CD4-positive, alpha-beta T cell (primary cell): ENCODE data around the gene ANKRD13A. TPM values are rescaled to one million over a fixed set of nuclear protein-coding genes. Genes with fewer than 3 reads are reported as not detected.
A peak's percentile ranks its signal among the peaks of the same experiment; 100 is the strongest.

Source experiments
- ATAC-seq: fragments of 200-7000 bp; cut with Tn5 transposase; one replicate; pipeline ENCODE4 v1.10.0; 2022; ENCODE audit warnings: mild to moderate bottlenecking; ENCODE audit not compliant: poor library complexity
- CTCF ChIA-PET: fragments of 350-600 bp; sonication (Branson Sonifier 250); formaldehyde crosslinking; loops from one replicate; lab custom pipeline; 2021; ENCODE audit warnings: antibody characterized with exemption, inconsistent platforms; lab: Charles Lee
- POLR2A ChIA-PET: fragments of 350-600 bp; sonication (Branson Sonifier 250); formaldehyde crosslinking; loops from one replicate; lab custom pipeline; 2021; ENCODE audit warnings: antibody characterized with exemption, inconsistent platforms; lab: Charles Lee
- DNase-seq, 14 experiments: peaks; one replicate each; pipeline ENCODE4 v3.0.0-alpha.2; 2013 to 2020; ENCODE audit warnings: mixed read lengths in 2 of 14
- H3K27ac ChIP-seq, 2 donors: one replicate each; pipeline versions ENCODE4 v1.5.1 to v1.7.0; 2013; ENCODE audit warnings: low read length in 2 of 2, low read depth in 1 of 2, mild to moderate bottlenecking in 1 of 2
- H3K27me3 ChIP-seq, 2 experiments: 1 replicate in 1 of 2; 2 replicates in 1 of 2; pipeline versions ENCODE4 v1.6.1 to v1.7.0; 2013; ENCODE audit warnings: low read length in 2 of 2, control low read depth in 1 of 2, mild to moderate bottlenecking in 1 of 2, moderate library complexity in 1 of 2; ENCODE audit not compliant: insufficient read depth in 2 of 2, control insufficient read depth in 1 of 2
- H3K36me3 ChIP-seq: one replicate; pipeline ENCODE4 v1.6.1; 2013; ENCODE audit warnings: low read length, control low read depth; ENCODE audit not compliant: insufficient read depth
- H3K4me1 ChIP-seq: one replicate; pipeline ENCODE4 v1.6.1; 2013; ENCODE audit warnings: low read length, control low read depth; ENCODE audit not compliant: insufficient read depth
- H3K4me3 ChIP-seq: one replicate; pipeline ENCODE4 v1.5.1; 2013; ENCODE audit warnings: mild to moderate bottlenecking, low read length, moderate library complexity
- H3K9me3 ChIP-seq, 2 experiments: 1 replicate in 1 of 2; 2 replicates in 1 of 2; pipeline versions ENCODE4 v1.6.1 to v1.7.0; 2013; ENCODE audit warnings: low read length in 2 of 2, mild to moderate bottlenecking in 2 of 2, control low read depth in 1 of 2, moderate library complexity in 1 of 2; ENCODE audit not compliant: control insufficient read depth in 1 of 2, insufficient read depth in 1 of 2
- H3K27ac Mint-ChIP-seq: one replicate; pipeline ENCODE4 v1.8.0; 2020; ENCODE audit warnings: mixed read lengths
- H3K27me3 Mint-ChIP-seq: one replicate; pipeline ENCODE4 v1.8.0; 2021; ENCODE audit warnings: mixed read lengths
- H3K36me3 Mint-ChIP-seq: one replicate; pipeline ENCODE4 v1.8.0; 2021; ENCODE audit warnings: low read depth, mixed read lengths
- H3K4me1 Mint-ChIP-seq: one replicate; pipeline ENCODE4 v1.8.0; 2021; ENCODE audit warnings: low read depth, mixed read lengths
- H3K4me3 Mint-ChIP-seq: one replicate; pipeline ENCODE4 v1.8.0; 2020; ENCODE audit warnings: mild to moderate bottlenecking, mixed read lengths
- H3K9me3 Mint-ChIP-seq: one replicate; pipeline ENCODE4 v1.8.0; 2020; ENCODE audit warnings: mixed read lengths
- intact Hi-C, 2 experiments: fragments of 100-400 bp; cut with DNase I in 1 of 2; cut with micrococcal nuclease in 1 of 2; formaldehyde crosslinking; loops; one replicate each; pipeline versions ENCODE4 v1.15.1 to v1.9.0; 2023 to 2025; cut with DNase I, micrococcal nuclease
- total RNA-seq, 174 experiments: library from RNA in 2 of 174; stranded (reverse) in 2 of 174; gene quantifications; one replicate each; pipeline ENCODE4 v1.2.3 and lab custom pipeline; 2021 to 2026
- TF ChIP-seq, protein P1 (sequence below): fragments of 200-600 bp; IDR thresholded peaks from one replicate; pipeline ENCODE4 v1.8.0; 2022; ENCODE audit warnings: antibody characterized with exemption, mild to moderate bottlenecking

The ANKRD13A gene
- total RNA-seq, 2 experiments from 2014 or later: 51.6 to 52.3 TPM

DNA sequence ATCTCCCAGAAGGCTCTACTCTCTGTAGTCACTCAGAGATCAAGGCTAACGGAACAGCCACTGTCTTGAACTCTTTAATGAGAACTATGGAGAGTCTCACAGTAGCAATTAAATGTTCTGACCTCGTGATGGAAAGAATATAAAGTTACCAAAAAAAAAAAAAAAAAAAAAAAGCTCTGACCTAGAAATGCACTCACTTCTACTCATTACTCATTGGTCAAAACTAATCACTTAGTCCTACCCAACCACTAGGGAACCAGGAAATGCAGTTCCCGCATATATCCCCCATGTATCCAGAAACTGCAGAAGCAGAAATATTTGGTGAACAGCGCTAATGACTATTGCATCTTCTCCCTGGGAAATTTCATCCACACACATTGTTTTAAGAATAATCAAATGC lies 78.6 kb downstream of the ANKRD13A start:
- TF ChIP-seq, protein P1, sequence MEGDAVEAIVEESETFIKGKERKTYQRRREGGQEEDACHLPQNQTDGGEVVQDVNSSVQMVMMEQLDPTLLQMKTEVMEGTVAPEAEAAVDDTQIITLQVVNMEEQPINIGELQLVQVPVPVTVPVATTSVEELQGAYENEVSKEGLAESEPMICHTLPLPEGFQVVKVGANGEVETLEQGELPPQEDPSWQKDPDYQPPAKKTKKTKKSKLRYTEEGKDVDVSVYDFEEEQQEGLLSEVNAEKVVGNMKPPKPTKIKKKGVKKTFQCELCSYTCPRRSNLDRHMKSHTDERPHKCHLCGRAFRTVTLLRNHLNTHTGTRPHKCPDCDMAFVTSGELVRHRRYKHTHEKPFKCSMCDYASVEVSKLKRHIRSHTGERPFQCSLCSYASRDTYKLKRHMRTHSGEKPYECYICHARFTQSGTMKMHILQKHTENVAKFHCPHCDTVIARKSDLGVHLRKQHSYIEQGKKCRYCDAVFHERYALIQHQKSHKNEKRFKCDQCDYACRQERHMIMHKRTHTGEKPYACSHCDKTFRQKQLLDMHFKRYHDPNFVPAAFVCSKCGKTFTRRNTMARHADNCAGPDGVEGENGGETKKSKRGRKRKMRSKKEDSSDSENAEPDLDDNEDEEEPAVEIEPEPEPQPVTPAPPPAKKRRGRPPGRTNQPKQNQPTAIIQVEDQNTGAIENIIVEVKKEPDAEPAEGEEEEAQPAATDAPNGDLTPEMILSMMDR: no peak
- CTCF ChIA-PET: interaction anchor here (0.6 kb wide), 1 partner anchor 13 kb away, joined by 3 read pairs; no protein-coding TSS in a partner anchor
- intact Hi-C loops: loop anchor here in 1 of 2 experiments (2.0 kb wide), 1 partner anchor 27 kb away; no protein-coding TSS in a partner anchor
- POLR2A ChIA-PET: no interaction called here
- Mint-ChIP-seq H3K4me1 (peaks cover 37% of the 10 kb centered on the region), H3K4me3 (no peak overlapping the region), H3K27me3 (no peaks in the 10 kb centered on the region), H3K9me3 (peaks cover 3% of the 10 kb centered on the region), H3K27ac (no peak overlapping the region), H3K36me3 (no peaks in the 10 kb centered on the region)
- ATAC-seq (no peak), DNase-seq (no peak)
- no peaks in the 10 kb centered on the region for H3K27me3 ChIP-seq
- H3K4me1 ChIP-seq: peaks cover 40% of the 10 kb centered on the region
- no peak overlapping the region for H3K27ac ChIP-seq
- no peak overlapping the region for H3K4me3 ChIP-seq
- no peaks in the 10 kb centered on the region for H3K36me3 ChIP-seq
- no peaks in the 10 kb centered on the region for H3K9me3 ChIP-seq

DNA sequence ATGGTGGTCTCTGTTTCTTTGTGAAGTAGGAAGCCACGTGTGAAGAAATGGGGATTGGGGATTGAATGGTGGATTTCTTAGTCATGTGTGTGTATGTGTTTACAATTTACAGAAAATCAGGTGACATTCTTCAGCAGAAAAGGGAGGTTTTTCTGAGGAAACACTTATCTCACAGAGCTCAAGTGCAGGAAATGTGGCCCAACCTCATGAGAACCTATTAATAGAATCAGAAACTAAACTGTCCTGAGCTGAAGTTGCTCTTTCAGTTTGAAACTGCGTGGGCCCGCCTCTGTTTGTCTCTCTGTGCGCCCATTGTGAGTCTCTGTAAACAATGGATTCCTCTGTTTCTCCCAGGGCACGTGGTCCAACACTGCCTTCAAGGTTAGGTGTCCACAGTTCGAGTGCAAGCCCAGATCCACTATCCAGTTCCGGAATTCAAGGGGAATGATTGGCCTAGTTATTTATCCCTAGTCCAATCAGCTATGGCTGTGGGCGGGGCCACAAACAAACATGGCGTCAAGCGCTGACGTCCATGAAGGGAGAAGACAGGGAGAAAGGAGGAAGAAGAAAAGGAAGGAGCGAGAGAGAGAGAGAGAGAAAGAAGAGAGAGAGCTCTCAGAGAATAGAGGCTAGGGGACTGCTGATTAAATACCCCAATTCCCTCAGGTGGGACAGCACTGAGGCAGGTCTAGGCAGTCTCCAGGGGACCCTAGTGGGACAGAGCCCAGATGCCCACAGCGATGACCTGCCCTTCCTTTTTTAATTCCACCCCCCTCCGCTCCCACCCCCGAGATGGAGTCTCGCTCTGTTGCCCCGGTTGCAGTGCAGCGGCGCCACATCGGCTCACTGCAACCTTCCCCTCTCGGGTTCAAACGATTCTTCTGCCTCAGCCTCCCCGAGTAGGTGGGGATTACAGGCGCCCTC lies 80.5 kb downstream of the ANKRD13A start:
- TF ChIP-seq, protein P1: no peak
- peak overlapping the region; percentile 95 for H3K27ac Mint-ChIP-seq
- no peaks in the 10 kb centered on the region for H3K36me3 Mint-ChIP-seq
- Histone ChIP-seq H3K4me3 (peak overlapping the region; percentile 41), H3K9me3 (no peaks in the 10 kb centered on the region), H3K36me3 (no peaks in the 10 kb centered on the region), H3K4me1 (peaks cover 24% of the 10 kb centered on the region), H3K27me3 (no peaks in the 10 kb centered on the region), H3K27ac (peak overlapping the region; percentile 75 to 84)
- intact Hi-C loops: loop anchor here in 1 of 2 experiments (2.0 kb wide), 1 partner anchor 29 kb away; no protein-coding TSS in a partner anchor
- POLR2A ChIA-PET: interaction anchor here (0.6 to 1.9 kb wide), 17 partner anchors 11 to 423 kb away, joined by 3 to 13 read pairs (median 4); partner anchors contain the start of genes ANKRD13A, ATP2A2, C12orf76 and FAM216A
- H3K27me3 Mint-ChIP-seq: no peaks in the 10 kb centered on the region
- H3K4me1 Mint-ChIP-seq: peaks cover 18% of the 10 kb centered on the region
- peaks cover 3% of the 10 kb centered on the region for H3K9me3 Mint-ChIP-seq
- ATAC-seq: peak; percentile 94
- H3K4me3 Mint-ChIP-seq: peak overlapping the region; percentile 84
- CTCF ChIA-PET: no interaction called here
- peak; percentile 50 to 89 (median 67) for DNase-seq

DNA sequence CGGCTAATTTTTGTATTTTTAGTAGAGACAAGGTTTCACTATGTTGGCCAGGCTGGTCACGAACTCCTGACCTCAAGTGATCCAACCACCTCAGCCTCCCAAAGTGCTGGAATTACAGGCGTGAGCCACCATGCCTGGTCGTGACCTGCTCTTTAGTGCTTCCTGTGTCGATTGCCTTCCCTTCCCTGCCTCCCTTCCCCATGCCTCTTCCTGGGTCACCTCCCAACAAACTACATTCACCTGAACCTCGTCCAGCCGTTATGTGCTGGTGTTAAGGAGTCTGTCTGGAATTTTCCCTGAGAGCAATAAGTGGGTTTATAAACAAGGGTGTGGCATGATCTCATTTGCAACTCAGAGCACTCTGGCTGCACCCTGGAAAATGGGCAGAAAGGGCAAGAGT lies 81.2 kb downstream of the ANKRD13A start:
- no peaks in the 10 kb centered on the region for H3K27me3 Mint-ChIP-seq
- intact Hi-C loops: no loop called here
- CTCF ChIA-PET: no interaction called here
- H3K9me3 Mint-ChIP-seq: peaks cover 3% of the 10 kb centered on the region
- Histone ChIP-seq H3K4me1 (peaks cover 24% of the 10 kb centered on the region), H3K4me3 (no peak overlapping the region), H3K9me3 (no peaks in the 10 kb centered on the region), H3K27ac (no peak overlapping the region), H3K36me3 (no peaks in the 10 kb centered on the region), H3K27me3 (no peaks in the 10 kb centered on the region)
- H3K4me3 Mint-ChIP-seq: no peak overlapping the region
- TF ChIP-seq, protein P1: no peak
- peaks cover 18% of the 10 kb centered on the region for H3K4me1 Mint-ChIP-seq
- H3K36me3 Mint-ChIP-seq: no peaks in the 10 kb centered on the region
- no peak for ATAC-seq
- POLR2A ChIA-PET: interaction anchor here (0.6 to 1.9 kb wide), 9 partner anchors 14 to 351 kb away, joined by 3 to 13 read pairs (median 6); partner anchors contain the start of genes ANKRD13A, C12orf76 and IFT81
- DNase-seq: no peak
- H3K27ac Mint-ChIP-seq: peak overlapping the region; percentile 95
